Left lung (tissue), 10 donors: ENCODE results near the gene FBXO24. TPM values are rescaled to one million over a fixed set of nuclear protein-coding genes. Genes with fewer than 3 reads are reported as not detected.

Source experiments
- ATAC-seq: fragments of 200-7000 bp; cut with Tn5 transposase; one replicate; pipeline ENCODE4 v1.9.1; 2020; ENCODE audit warnings: moderate library complexity
- DNase-seq, 4 donors: peaks; one replicate each; pipeline ENCODE4 v3.0.0-alpha.2; 2013 to 2020
- H3K27ac ChIP-seq, 2 donors: fragments of 200-600 bp; sonication (generic) in 1 of 2; one replicate each; pipeline versions ENCODE4 v1.5.0 to v1.8.0; 2020 to 2021
- H3K27me3 ChIP-seq, 2 donors: fragments of 200-600 bp; sonication (generic) in 1 of 2; one replicate each; pipeline versions ENCODE4 v1.5.0 to v1.8.0; 2020 to 2021
- H3K36me3 ChIP-seq, 2 donors: fragments of 200-600 bp; sonication (generic) in 1 of 2; one replicate each; pipeline versions ENCODE4 v1.5.0 to v1.8.0; 2020 to 2021
- H3K4me1 ChIP-seq, 2 donors: fragments of 200-600 bp; one replicate each; pipeline ENCODE4 v1.8.0; 2021
- H3K4me3 ChIP-seq, 2 donors: fragments of 200-600 bp; sonication (generic) in 1 of 2; one replicate each; pipeline versions ENCODE4 v1.5.0 to v1.8.0; 2020 to 2021; ENCODE audit warnings: mild to moderate bottlenecking in 1 of 2
- H3K9me3 ChIP-seq, 2 donors: fragments of 200-600 bp; sonication (generic) in 1 of 2; one replicate each; pipeline versions ENCODE4 v1.5.0 to v1.8.0; 2020 to 2021
- intact Hi-C, 2 donors: fragments of 100-400 bp; cut with DNase I; formaldehyde crosslinking; loops; one replicate each; pipeline versions ENCODE4 v1.11.2 to v1.14.2; 2022
- polyA plus RNA-seq, 6 donors: library from polyadenylated mRNA; unstranded; fragments of 120-200 nt; gene quantifications; one replicate each; pipeline ENCODE4 v1.2.1, GENCODE V29; 2013; ENCODE audit not compliant: insufficient read length in 6 of 6
- total RNA-seq, 2 donors: library from RNA; stranded (reverse); fragmentation: NEBNext Ultra II Directional; extraction: Animal tissue kit (Norgen Biotek cat#: 25700); gene quantifications; one replicate each; pipeline ENCODE4 v1.2.1, GENCODE V29; 2021
- TF ChIP-seq, protein P1 (sequence below), 2 donors: fragments of 200-600 bp; sonication (generic) in 1 of 2; IDR thresholded peaks; one replicate each; pipeline versions ENCODE4 v1.5.0 to v1.8.0; 2021; ENCODE audit warnings: antibody characterized with exemption in 2 of 2
- donor health status: DM: no; HTN: yes; CAD: no.
- donor health status: DM: no; HTN: no; CAD: no.

The FBXO24 gene
- total and polyA plus RNA-seq, 8 donors = 0.37 to 5.5 (median 4.7) TPM

DNA sequence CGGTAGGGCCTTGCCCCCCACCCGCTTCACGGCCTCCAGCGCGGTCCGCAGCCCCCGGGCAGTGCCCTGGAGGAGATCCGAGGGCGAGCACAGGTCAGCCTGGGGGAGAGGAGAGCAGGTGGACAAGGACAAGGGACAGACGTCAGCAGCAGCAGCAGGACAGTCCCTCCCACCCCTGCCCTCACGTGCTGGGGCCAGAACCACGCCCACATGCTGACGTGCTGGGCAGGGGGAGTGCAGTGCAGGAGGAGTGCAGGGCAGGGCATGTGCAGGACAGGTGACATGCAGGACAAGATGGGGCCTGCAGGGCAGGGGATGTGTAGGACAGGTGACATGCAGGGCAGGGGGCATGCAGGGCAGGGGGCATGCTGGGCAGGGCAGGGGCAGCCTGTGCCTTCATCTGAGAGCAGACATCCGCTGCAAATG is 10.9 kb upstream of the FBXO24 start:
- no peaks in the 10 kb centered on the region for H3K9me3 ChIP-seq
- TF ChIP-seq, protein P1, sequence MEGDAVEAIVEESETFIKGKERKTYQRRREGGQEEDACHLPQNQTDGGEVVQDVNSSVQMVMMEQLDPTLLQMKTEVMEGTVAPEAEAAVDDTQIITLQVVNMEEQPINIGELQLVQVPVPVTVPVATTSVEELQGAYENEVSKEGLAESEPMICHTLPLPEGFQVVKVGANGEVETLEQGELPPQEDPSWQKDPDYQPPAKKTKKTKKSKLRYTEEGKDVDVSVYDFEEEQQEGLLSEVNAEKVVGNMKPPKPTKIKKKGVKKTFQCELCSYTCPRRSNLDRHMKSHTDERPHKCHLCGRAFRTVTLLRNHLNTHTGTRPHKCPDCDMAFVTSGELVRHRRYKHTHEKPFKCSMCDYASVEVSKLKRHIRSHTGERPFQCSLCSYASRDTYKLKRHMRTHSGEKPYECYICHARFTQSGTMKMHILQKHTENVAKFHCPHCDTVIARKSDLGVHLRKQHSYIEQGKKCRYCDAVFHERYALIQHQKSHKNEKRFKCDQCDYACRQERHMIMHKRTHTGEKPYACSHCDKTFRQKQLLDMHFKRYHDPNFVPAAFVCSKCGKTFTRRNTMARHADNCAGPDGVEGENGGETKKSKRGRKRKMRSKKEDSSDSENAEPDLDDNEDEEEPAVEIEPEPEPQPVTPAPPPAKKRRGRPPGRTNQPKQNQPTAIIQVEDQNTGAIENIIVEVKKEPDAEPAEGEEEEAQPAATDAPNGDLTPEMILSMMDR (IDR thresholded peaks at IDR 0.05) = no peak
- H3K36me3 ChIP-seq = peaks cover 0 to 85% of the 10 kb centered on the region in 2 donors
- intact Hi-C loops = no loop called here
- ATAC-seq = no peak
- H3K27ac ChIP-seq = no peak overlapping the region
- H3K4me1 ChIP-seq = peaks cover 8 to 21% of the 10 kb centered on the region in 2 donors
- H3K4me3 ChIP-seq = no peak overlapping the region
- no peak for DNase-seq
- peaks cover 0 to 6% of the 10 kb centered on the region in 2 donors for H3K27me3 ChIP-seq

DNA sequence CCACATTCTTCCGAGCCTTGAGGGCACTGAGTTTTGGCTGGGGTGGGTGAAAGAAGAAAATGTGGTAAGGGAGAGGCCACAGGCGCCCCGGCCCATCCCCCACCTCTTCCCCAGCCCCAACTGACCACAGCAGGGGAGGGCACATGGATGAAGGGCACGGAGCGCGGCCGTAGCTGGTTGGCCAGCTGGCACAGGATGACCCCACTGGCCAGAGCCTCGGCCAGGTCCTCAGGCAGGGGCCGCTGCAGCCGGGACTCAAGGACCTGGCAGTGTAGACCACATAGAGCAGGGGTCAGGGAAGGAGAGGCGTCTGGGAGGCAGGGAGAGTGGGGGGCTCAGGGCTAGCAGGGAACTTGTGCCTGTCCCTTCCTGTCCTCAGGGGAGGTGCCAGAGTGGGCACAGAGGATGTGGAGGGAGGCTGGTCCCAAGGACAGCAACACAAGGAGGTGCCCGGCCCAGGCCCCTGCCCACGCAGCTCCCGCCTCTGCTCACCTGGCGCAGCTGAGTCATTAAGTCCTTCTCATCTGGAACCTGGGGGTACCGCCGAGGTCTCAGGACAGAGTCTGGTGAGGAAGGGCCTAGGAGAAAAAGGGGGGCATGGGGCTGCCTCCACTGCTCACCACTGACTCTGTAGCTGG is 10.3 kb upstream of the FBXO24 start:
- intact Hi-C loops = no loop called here
- DNase-seq (no peak), ATAC-seq (no peak)
- peaks cover 1 to 16% of the 10 kb centered on the region in 2 donors for H3K4me1 ChIP-seq
- H3K27me3 ChIP-seq = no peaks in the 10 kb centered on the region
- no peak overlapping the region for H3K4me3 ChIP-seq
- TF ChIP-seq, protein P1 (IDR thresholded peaks at IDR 0.05) = no peak
- H3K36me3 ChIP-seq = peaks cover 0 to 89% of the 10 kb centered on the region in 2 donors
- no peak overlapping the region for H3K27ac ChIP-seq
- H3K9me3 ChIP-seq = no peaks in the 10 kb centered on the region

DNA sequence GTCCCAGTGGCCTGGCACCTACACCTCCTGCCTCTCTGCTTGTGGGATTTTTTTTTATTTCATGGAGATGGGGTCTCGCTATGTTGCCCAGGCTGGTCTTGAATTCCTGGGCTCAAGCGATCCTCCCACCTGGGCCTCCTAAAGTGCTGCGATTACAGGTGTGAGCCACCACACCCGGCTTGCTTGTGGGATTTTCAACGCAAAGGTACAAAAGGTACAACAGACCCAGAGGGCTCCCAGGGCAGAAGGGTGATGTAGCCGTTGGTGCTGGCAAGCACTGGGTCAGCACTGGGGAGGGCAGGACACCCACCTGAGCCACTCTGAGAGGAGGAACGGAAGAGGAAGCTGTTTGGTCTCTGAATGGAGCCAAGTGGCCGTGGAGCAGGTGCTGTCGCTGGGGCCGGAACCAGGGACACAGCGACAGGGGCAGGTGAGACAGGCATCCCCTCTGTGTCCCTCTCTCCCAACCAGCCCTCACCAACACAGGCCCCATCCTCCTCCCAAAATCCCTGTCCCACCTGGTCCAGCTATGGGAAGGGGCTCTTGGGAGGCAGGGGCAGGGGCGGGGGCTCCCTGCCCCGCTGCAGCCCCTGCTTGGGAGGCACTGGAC is 9.6 kb upstream of the FBXO24 start:
- Histone ChIP-seq H3K27me3 (no peaks in the 10 kb centered on the region), H3K4me1 (peaks cover 0 to 16% of the 10 kb centered on the region in 2 donors), H3K27ac (no peak overlapping the region), H3K9me3 (no peaks in the 10 kb centered on the region), H3K36me3 (peaks cover 0 to 96% of the 10 kb centered on the region in 2 donors), H3K4me3 (no peak overlapping the region)
- DNase-seq (no peak), ATAC-seq (no peak)
- intact Hi-C loops = no loop called here
- TF ChIP-seq, protein P1 (IDR thresholded peaks at IDR 0.05) = no peak

DNA sequence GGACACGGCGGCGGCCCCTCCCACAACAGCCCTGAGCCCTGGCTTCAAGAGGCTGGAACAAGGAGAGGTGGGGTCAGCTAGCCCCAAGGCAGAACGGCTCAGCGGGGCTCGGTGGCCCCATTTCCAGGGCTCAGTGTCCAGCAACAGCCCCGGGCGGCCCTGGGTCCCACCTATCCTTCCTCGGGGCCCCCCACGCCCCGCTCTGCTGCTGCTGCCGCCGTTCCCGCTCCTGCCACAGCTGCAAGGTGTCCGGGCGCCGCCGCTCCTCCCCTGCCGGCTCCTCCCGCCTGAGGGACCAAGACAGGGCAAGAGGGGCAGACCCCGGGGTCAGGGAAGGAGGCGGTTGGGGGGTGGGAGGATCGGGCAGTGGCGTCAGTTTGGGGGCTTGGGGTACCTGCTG is 9.0 kb upstream of the FBXO24 start:
- Histone ChIP-seq H3K27me3 (no peaks in the 10 kb centered on the region), H3K4me3 (no peak overlapping the region), H3K27ac (no peak overlapping the region), H3K4me1 (peaks cover 0 to 16% of the 10 kb centered on the region in 2 donors), H3K36me3 (peaks cover 0 to 98% of the 10 kb centered on the region in 2 donors), H3K9me3 (no peaks in the 10 kb centered on the region)
- DNase-seq (no peak), ATAC-seq (no peak)
- intact Hi-C loops = no loop called here
- TF ChIP-seq, protein P1 (IDR thresholded peaks at IDR 0.05) = no peak

DNA sequence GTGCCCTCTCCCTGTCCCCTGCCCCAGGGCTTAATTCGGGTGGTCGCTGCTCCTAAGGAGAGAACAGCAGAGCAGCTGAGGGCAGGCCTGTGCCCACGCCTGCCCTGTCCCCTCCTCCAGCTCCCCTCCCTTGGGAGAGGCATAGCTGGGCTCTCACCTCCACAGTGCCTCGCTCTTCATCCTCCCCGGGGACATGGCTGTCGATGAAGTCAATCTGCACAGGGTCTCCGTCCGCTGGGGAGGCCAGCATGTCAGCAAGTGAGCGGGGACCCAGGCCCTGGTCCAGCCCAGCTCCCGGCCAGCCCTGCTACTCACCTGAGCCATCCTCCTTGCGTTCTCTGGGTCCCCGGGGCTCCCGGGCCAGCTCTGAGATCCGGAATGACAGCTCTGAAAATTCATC is 8.6 kb upstream of the FBXO24 start:
- Histone ChIP-seq H3K4me1 (peaks cover 2 to 18% of the 10 kb centered on the region in 2 donors), H3K9me3 (no peaks in the 10 kb centered on the region), H3K4me3 (no peak overlapping the region), H3K36me3 (peaks cover 0 to 98% of the 10 kb centered on the region in 2 donors), H3K27ac (no peak overlapping the region), H3K27me3 (no peaks in the 10 kb centered on the region)
- TF ChIP-seq, protein P1 (IDR thresholded peaks at IDR 0.05) = no peak
- no peak for DNase-seq
- intact Hi-C loops = no loop called here
- ATAC-seq = no peak
